ENCODE results near the gene SLMAP. TPM values are rescaled to one million over a fixed set of nuclear protein-coding genes. Genes with fewer than 3 reads are reported as not detected.
A peak's percentile ranks its signal among the peaks of the same experiment; 100 is the strongest.

The SLMAP gene
- total RNA-seq, 1 experiment from 2014 or later, result 79.5 TPM

DNA sequence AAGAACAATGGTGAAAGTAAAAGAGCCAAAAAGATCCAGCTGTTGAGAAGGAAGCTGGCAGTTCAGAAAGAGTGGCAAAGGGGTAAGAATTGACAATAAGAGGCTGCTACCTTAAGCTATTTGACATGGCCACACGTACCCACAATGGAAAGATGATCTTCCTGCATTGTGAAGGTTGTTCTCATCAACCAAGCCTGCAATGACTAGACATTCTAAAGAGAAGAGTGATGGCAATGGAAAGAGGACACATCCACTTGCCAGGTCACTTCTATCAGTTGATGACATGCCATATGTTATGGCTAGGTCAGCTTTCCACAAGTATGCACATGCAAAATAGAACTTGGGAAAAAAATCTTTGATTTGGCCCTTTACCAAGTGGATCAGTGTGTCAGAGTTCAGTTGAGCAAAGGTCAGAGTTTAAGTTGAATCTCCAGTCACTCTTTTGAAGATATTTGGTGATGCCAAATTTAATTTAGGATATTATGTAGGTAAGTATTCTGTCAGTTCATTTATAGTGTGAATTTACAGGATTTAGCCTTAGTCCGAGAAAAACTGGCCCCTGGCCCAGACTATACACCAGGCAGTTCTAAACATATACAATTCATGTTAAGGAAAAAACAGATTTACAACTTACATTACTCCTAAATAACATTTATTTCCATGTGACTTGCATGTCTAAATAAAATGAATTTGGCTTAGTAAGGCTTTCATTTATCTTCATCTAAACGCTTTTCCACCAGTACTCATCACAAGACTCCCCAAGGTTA, 147.2 kb downstream of the SLMAP start:
- no peaks in the 10 kb centered on the region for H3K27me3 Mint-ChIP-seq (ENCODE audit: low read depth)
- H3K27ac Mint-ChIP-seq, result no peak overlapping the region
- ATAC-seq (no peak), DNase-seq (ENCODE audit: low spot score) (no peak)
- H3K4me3 Mint-ChIP-seq, result no peak overlapping the region
- no peaks in the 10 kb centered on the region for H3K9me3 Mint-ChIP-seq
- no peak for TF ChIP-seq OVOL2 (CRISPR knock-in tag; IDR thresholded peaks at IDR 0.05; ENCODE audit: borderline replicate concordance)
- no peak for TF ChIP-seq ZNF425 (CRISPR knock-in tag; conservative IDR thresholded peaks at IDR 0.05)
- TF ChIP-seq TEAD1 (CRISPR knock-in tag; IDR thresholded peaks at IDR 0.05), result no peak
- TF ChIP-seq ZBTB43 (CRISPR knock-in tag; IDR thresholded peaks at IDR 0.05), result no peak
- TF ChIP-seq PRRX2 (CRISPR knock-in tag; IDR thresholded peaks at IDR 0.05), result no peak
- TF ChIP-seq, protein P1, sequence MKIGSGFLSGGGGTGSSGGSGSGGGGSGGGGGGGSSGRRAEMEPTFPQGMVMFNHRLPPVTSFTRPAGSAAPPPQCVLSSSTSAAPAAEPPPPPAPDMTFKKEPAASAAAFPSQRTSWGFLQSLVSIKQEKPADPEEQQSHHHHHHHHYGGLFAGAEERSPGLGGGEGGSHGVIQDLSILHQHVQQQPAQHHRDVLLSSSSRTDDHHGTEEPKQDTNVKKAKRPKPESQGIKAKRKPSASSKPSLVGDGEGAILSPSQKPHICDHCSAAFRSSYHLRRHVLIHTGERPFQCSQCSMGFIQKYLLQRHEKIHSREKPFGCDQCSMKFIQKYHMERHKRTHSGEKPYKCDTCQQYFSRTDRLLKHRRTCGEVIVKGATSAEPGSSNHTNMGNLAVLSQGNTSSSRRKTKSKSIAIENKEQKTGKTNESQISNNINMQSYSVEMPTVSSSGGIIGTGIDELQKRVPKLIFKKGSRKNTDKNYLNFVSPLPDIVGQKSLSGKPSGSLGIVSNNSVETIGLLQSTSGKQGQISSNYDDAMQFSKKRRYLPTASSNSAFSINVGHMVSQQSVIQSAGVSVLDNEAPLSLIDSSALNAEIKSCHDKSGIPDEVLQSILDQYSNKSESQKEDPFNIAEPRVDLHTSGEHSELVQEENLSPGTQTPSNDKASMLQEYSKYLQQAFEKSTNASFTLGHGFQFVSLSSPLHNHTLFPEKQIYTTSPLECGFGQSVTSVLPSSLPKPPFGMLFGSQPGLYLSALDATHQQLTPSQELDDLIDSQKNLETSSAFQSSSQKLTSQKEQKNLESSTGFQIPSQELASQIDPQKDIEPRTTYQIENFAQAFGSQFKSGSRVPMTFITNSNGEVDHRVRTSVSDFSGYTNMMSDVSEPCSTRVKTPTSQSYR (CRISPR knock-in tag; IDR thresholded peaks at IDR 0.05), result no peak
- no peak for TF ChIP-seq RORB (CRISPR knock-in tag; IDR thresholded peaks at IDR 0.05)
- no peak for TF ChIP-seq JAZF1 (CRISPR knock-in tag; IDR thresholded peaks at IDR 0.05)
- TF ChIP-seq NFATC4 (CRISPR knock-in tag; IDR thresholded peaks at IDR 0.05), result no peak
- TF ChIP-seq ATF1 (CRISPR knock-in tag; IDR thresholded peaks at IDR 0.05), result no peak
- no peak for TF ChIP-seq SP1 (CRISPR knock-in tag; conservative IDR thresholded peaks at IDR 0.05)
- H3K36me3 Mint-ChIP-seq, result peaks cover 7% of the 10 kb centered on the region; the same call in 1 of the 2 replicates
- CTCF ChIA-PET, result no interaction called here
- POLR2A ChIA-PET, result no interaction called here
- H3K4me1 Mint-ChIP-seq, result no peaks in the 10 kb centered on the region

- Mint-ChIP-seq H3K4me3 (no peak overlapping the region), H3K4me1 (no peaks in the 10 kb centered on the region), H3K36me3 (peaks cover 30% of the 10 kb centered on the region), H3K9me3 (no peaks in the 10 kb centered on the region), H3K27ac (no peak overlapping the region), H3K27me3 (ENCODE audit: low read depth) (no peaks in the 10 kb centered on the region)
- ATAC-seq (peak; percentile 43; the same call in 1 of the 2 replicates), DNase-seq (ENCODE audit: low spot score) (no peak)
- ChIA-PET POLR2A (interaction anchor here (0.5 kb wide), 1 partner anchor 87 kb away, joined by 3 read pairs; no protein-coding TSS in a partner anchor), CTCF (no interaction called here)
- no peak for TF ChIP-seq ZNF263 (CRISPR knock-in tag; IDR thresholded peaks at IDR 0.05; ENCODE audit: low read depth)
- no peak for TF ChIP-seq ESRRA (CRISPR knock-in tag; IDR thresholded peaks at IDR 0.05; ENCODE audit: borderline replicate concordance)
- TF ChIP-seq TEAD4 (CRISPR knock-in tag; IDR thresholded peaks at IDR 0.05), result no peak
- no peak for TF ChIP-seq MXD4 (CRISPR knock-in tag; IDR thresholded peaks at IDR 0.05; ENCODE audit: borderline replicate concordance)
- TF ChIP-seq, protein P2, sequence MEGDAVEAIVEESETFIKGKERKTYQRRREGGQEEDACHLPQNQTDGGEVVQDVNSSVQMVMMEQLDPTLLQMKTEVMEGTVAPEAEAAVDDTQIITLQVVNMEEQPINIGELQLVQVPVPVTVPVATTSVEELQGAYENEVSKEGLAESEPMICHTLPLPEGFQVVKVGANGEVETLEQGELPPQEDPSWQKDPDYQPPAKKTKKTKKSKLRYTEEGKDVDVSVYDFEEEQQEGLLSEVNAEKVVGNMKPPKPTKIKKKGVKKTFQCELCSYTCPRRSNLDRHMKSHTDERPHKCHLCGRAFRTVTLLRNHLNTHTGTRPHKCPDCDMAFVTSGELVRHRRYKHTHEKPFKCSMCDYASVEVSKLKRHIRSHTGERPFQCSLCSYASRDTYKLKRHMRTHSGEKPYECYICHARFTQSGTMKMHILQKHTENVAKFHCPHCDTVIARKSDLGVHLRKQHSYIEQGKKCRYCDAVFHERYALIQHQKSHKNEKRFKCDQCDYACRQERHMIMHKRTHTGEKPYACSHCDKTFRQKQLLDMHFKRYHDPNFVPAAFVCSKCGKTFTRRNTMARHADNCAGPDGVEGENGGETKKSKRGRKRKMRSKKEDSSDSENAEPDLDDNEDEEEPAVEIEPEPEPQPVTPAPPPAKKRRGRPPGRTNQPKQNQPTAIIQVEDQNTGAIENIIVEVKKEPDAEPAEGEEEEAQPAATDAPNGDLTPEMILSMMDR (IDR thresholded peaks at IDR 0.05), result no peak
- no peak for TF ChIP-seq NR2C2 (CRISPR knock-in tag; IDR thresholded peaks at IDR 0.05)
- TF ChIP-seq, protein P3, sequence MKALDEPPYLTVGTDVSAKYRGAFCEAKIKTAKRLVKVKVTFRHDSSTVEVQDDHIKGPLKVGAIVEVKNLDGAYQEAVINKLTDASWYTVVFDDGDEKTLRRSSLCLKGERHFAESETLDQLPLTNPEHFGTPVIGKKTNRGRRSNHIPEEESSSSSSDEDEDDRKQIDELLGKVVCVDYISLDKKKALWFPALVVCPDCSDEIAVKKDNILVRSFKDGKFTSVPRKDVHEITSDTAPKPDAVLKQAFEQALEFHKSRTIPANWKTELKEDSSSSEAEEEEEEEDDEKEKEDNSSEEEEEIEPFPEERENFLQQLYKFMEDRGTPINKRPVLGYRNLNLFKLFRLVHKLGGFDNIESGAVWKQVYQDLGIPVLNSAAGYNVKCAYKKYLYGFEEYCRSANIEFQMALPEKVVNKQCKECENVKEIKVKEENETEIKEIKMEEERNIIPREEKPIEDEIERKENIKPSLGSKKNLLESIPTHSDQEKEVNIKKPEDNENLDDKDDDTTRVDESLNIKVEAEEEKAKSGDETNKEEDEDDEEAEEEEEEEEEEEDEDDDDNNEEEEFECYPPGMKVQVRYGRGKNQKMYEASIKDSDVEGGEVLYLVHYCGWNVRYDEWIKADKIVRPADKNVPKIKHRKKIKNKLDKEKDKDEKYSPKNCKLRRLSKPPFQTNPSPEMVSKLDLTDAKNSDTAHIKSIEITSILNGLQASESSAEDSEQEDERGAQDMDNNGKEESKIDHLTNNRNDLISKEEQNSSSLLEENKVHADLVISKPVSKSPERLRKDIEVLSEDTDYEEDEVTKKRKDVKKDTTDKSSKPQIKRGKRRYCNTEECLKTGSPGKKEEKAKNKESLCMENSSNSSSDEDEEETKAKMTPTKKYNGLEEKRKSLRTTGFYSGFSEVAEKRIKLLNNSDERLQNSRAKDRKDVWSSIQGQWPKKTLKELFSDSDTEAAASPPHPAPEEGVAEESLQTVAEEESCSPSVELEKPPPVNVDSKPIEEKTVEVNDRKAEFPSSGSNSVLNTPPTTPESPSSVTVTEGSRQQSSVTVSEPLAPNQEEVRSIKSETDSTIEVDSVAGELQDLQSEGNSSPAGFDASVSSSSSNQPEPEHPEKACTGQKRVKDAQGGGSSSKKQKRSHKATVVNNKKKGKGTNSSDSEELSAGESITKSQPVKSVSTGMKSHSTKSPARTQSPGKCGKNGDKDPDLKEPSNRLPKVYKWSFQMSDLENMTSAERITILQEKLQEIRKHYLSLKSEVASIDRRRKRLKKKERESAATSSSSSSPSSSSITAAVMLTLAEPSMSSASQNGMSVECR (CRISPR knock-in tag; IDR thresholded peaks at IDR 0.05; ENCODE audit: borderline replicate concordance), result no peak
- no peak for TF ChIP-seq CREM (CRISPR knock-in tag; IDR thresholded peaks at IDR 0.05)
- TF ChIP-seq, protein P4, sequence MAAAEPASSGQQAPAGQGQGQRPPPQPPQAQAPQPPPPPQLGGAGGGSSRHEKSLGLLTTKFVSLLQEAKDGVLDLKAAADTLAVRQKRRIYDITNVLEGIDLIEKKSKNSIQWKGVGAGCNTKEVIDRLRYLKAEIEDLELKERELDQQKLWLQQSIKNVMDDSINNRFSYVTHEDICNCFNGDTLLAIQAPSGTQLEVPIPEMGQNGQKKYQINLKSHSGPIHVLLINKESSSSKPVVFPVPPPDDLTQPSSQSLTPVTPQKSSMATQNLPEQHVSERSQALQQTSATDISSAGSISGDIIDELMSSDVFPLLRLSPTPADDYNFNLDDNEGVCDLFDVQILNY (CRISPR knock-in tag; IDR thresholded peaks at IDR 0.05), result no peak
Observed at GRCh38 chr3:57910990-57911389, 154.9 kb downstream of the SLMAP start.

Measured in WTC11 (cell line).